Epithelial cell of esophagus (primary cell): ENCODE measurements around the gene EGFR.

Source experiments
- DNase-seq: peaks from one replicate; pipeline ENCODE4 v3.0.0; 2010; ENCODE audit warnings: low read depth
- H3K4me3 ChIP-seq: 2 replicates; pipeline ENCODE4 v1.5.1; 2011; ENCODE audit warnings: mild to moderate bottlenecking, low read length, control low read depth
- TF ChIP-seq, protein P1 (sequence below): IDR thresholded peaks from 2 replicates; pipeline ENCODE4 v1.5.1; 2011; ENCODE audit warnings: low read depth, mild to moderate bottlenecking, low read length, control low read depth, inconsistent platforms; ENCODE audit not compliant: insufficient read depth; ENCODE audit errors: missing control alignments

EGFR gene

DNA sequence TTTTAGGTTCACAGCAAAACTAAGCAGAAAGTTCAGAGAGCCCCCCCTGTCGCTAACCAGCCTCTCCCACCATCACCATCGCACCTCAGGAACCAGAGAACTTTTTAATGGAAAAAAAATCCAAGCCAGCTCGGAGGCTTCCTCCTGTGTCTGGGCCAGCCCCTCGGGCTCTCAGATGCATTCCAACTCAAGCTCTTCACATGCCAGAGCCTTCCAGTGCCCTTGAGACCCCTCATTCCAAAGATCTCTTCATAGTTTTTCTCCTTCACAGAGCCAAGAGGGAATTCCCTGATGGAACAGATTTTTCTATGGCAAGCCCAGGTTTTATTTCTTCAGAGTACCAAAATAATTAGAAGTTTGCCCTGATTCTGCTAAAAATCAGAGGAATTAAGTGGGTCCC, 192.9 kb downstream of the EGFR start:
- DNase-seq, result no peak
- TF ChIP-seq, protein P1, sequence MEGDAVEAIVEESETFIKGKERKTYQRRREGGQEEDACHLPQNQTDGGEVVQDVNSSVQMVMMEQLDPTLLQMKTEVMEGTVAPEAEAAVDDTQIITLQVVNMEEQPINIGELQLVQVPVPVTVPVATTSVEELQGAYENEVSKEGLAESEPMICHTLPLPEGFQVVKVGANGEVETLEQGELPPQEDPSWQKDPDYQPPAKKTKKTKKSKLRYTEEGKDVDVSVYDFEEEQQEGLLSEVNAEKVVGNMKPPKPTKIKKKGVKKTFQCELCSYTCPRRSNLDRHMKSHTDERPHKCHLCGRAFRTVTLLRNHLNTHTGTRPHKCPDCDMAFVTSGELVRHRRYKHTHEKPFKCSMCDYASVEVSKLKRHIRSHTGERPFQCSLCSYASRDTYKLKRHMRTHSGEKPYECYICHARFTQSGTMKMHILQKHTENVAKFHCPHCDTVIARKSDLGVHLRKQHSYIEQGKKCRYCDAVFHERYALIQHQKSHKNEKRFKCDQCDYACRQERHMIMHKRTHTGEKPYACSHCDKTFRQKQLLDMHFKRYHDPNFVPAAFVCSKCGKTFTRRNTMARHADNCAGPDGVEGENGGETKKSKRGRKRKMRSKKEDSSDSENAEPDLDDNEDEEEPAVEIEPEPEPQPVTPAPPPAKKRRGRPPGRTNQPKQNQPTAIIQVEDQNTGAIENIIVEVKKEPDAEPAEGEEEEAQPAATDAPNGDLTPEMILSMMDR, result no peak

GRCh38 chr7:55212176-55212575, 193.4 kb downstream of the EGFR start:
- TF ChIP-seq, protein P1, result no peak
- no peak overlapping the region for H3K4me3 ChIP-seq
- DNase-seq, result peak; percentile 33

More for the DNA sequence above, 192.9 kb downstream of the EGFR start:
- no peak overlapping the region for H3K4me3 ChIP-seq

DNA sequence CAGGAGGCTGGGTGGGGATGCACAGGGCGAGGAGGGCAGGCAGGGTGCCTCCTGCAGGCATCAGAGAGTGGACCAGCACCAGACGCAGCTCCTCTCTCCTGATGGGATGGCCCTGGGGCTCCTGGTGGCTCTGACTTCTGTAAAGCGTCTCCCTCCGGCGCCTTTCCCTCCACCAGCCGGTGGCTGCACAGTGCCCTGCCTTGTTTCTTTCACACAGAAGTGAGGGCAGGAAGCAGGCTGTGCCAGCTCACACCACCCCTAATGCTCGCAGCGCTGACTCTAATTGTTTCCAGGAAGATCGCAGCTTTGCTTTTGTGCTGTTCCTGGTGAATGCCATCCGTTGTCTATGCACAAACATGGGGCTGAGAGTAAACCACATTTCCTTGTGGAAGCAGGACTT, 194.0 kb downstream of the EGFR start:
- no peak overlapping the region for H3K4me3 ChIP-seq
- TF ChIP-seq, protein P1, result no peak
- peak; percentile 40 for DNase-seq

DNA sequence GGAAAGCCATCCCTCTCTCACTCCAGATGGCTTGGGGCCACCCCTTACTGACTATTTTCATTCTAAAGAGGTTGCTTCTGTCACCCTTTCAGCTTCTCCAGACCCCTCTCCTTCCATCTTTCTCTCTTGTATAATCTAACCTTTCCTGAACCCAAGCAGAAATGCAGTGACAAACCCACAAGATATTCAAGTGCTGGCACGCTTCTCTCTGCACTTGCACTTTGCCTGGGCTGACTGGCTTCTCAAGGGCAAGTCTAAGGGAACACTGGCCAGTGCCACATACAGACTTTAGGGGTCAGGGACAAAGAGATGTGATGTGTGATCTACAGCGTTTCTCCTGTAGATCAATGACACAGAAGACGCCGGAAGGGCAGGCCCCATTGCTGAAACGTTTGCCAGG, 195.9 kb downstream of the EGFR start:
- DNase-seq, result peak; percentile 50
- no peak overlapping the region for H3K4me3 ChIP-seq
- TF ChIP-seq, protein P1, result no peak

GRCh38 chr7:55223023-55223422, 204.2 kb downstream of the EGFR start:
- no peak overlapping the region for H3K4me3 ChIP-seq
- no peak for DNase-seq
- TF ChIP-seq, protein P1, result no peak

GRCh38 chr7:55224111-55224510, 205.3 kb downstream of the EGFR start:
- TF ChIP-seq, protein P1, result no peak

DNA sequence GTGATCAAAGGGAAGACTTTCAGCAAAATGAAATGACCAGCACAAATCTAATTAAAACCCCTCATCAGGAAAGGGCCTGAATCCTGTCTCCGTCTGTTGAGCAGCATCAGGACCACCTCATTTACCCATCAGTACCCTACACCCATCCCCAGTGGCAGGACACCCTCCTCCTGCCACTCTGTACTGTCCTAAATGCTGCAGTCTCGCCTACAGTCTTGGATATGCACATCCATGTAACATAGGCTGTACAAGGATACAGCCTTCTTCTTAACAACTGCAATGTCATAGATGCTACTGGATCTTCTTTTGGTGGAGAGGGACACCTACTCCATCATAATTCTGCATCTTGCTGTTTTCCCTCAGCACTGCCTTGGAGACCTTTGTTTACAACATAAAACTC, 206.0 kb downstream of the EGFR start:
- no peak for DNase-seq
- TF ChIP-seq, protein P1, result no peak
- no peak overlapping the region for H3K4me3 ChIP-seq

More at GRCh38 chr7:55224111-55224510, 205.3 kb downstream of the EGFR start:
- no peak for DNase-seq
- no peak overlapping the region for H3K4me3 ChIP-seq
